Endothelial cell of umbilical vein (primary cell): ENCODE measurements around the gene ARHGAP10. TPM values are rescaled to one million over a fixed set of nuclear protein-coding genes. Genes with fewer than 3 reads are reported as not detected.

Experiments
- BruUV-seq: library from RNA; stranded (reverse); fragments of 400-500 nt; replicated peaks from 2 replicates; lab custom pipeline; 2021; lab: Mats Ljungman, UMichigan
- CTCF ChIA-PET: fragments of 300-600, 350-600 bp; sonication (Branson Sonifier 250); formaldehyde crosslinking; loops from one replicate; lab custom pipeline; 2021; ENCODE audit warnings: antibody characterized with exemption, inconsistent platforms; lab: Charles Lee
- POLR2A ChIA-PET: fragments of 300-600, 350-600 bp; sonication (Branson Sonifier 250); formaldehyde crosslinking; loops from one replicate; lab custom pipeline; 2021; ENCODE audit warnings: antibody characterized with exemption, inconsistent platforms; lab: Charles Lee
- DNase-seq: peaks from one replicate; pipeline ENCODE4 v3.0.0-alpha.2; 2011; ENCODE audit warnings: low read depth, low spot score
- FAIRE-seq: peaks from 2 replicates; lab custom pipeline; 2011; peaks lifted over from hg19 to GRCh38; lab: Jason Lieb, UNC
- H2AFZ ChIP-seq: 2 replicates; pipeline ENCODE4 v1.6.0; 2012; ENCODE audit warnings: low read depth, low read length, control low read depth, inconsistent platforms
- H3K27ac ChIP-seq: 2 replicates; pipeline ENCODE4 v1.5.1; 2011; ENCODE audit warnings: low read depth, mild to moderate bottlenecking, control low read depth, low read length, moderate library complexity; ENCODE audit not compliant: insufficient read depth
- H3K27me3 ChIP-seq, 2 experiments: 2 replicates each; pipeline versions ENCODE4 v1.6.0 to v1.6.1; 2011; ENCODE audit warnings: low read length in 2 of 2, mixed read lengths in 1 of 2; ENCODE audit not compliant: control insufficient read depth in 2 of 2, insufficient read depth in 2 of 2
- H3K36me3 ChIP-seq, 2 experiments: 2 replicates in 1 of 2; 3 replicates in 1 of 2; pipeline ENCODE4 v1.5.1; 2011; ENCODE audit warnings: low read length in 2 of 2, mild to moderate bottlenecking in 1 of 2, moderate library complexity in 1 of 2; ENCODE audit not compliant: control insufficient read depth in 2 of 2, insufficient read depth in 2 of 2; ENCODE audit errors: extremely low read depth in 1 of 2
- H3K4me1 ChIP-seq: 3 replicates; pipeline ENCODE4 v1.5.1; 2011; ENCODE audit warnings: mild to moderate bottlenecking, low read length; ENCODE audit not compliant: control insufficient read depth, insufficient read depth; ENCODE audit errors: extremely low read depth
- H3K4me2 ChIP-seq: 2 replicates; pipeline ENCODE4 v1.6.1; 2011; ENCODE audit warnings: low read length, control low read depth, mixed read lengths; ENCODE audit not compliant: insufficient read depth
- H3K4me3 ChIP-seq, 3 experiments: fragments of 200-600 bp in 1 of 3; sonication (generic), shearing (Covaris generic) in 1 of 3; replicated peaks in 1 of 3; 2 replicates each; pipeline ENCODE4 v1.5.1; 2011 to 2016; ENCODE audit warnings: control low read depth in 3 of 3, low read length in 3 of 3, mild to moderate bottlenecking in 2 of 3, inconsistent platforms in 1 of 3, low read depth in 1 of 3, moderate library complexity in 1 of 3; ENCODE audit not compliant: insufficient read depth in 1 of 3
- H3K79me2 ChIP-seq: 2 replicates; pipeline ENCODE4 v1.6.0; 2012; ENCODE audit warnings: low read length, inconsistent platforms; ENCODE audit not compliant: control insufficient read depth, insufficient read depth
- H3K9ac ChIP-seq: replicated peaks from 2 replicates; pipeline ENCODE3; 2011; ENCODE audit warnings: low read length, control low read depth; ENCODE audit not compliant: insufficient read depth; ENCODE audit errors: extremely low read depth
- H3K9me1 ChIP-seq: replicated peaks from 3 replicates; pipeline ENCODE4 v1.6.0; 2011; ENCODE audit warnings: mild to moderate bottlenecking, low read length; ENCODE audit not compliant: control insufficient read depth, insufficient read depth; ENCODE audit errors: extremely low read depth
- H3K9me3 ChIP-seq: replicated peaks from 2 replicates; pipeline ENCODE4 v1.5.1; 2012; ENCODE audit warnings: low read length, inconsistent platforms; ENCODE audit not compliant: control insufficient read depth, insufficient read depth
- H4K20me1 ChIP-seq: replicated peaks from 2 replicates; pipeline ENCODE3; 2011; ENCODE audit warnings: mild to moderate bottlenecking, low read length; ENCODE audit not compliant: control insufficient read depth, insufficient read depth; ENCODE audit errors: extremely low read depth
- EZH2 ChIP-seq: IDR thresholded peaks from 2 replicates; pipeline ENCODE4 v1.6.1; 2012; ENCODE audit warnings: borderline replicate concordance, low read depth, mild to moderate bottlenecking, moderate library complexity, low read length, inconsistent platforms; ENCODE audit not compliant: severe bottlenecking
- FOS ChIP-seq: IDR thresholded peaks from 2 replicates; pipeline ENCODE4 v1.6.1; 2011; ENCODE audit warnings: mild to moderate bottlenecking, low read length, moderate library complexity, borderline replicate concordance; ENCODE audit not compliant: insufficient read depth
- GATA2 ChIP-seq: IDR thresholded peaks from 2 replicates; pipeline ENCODE4 v1.7.0; 2011; ENCODE audit warnings: low read depth, mild to moderate bottlenecking, moderate library complexity, mixed read lengths, low read length; ENCODE audit not compliant: insufficient read length, insufficient read depth
- JUN ChIP-seq: IDR thresholded peaks from 2 replicates; pipeline ENCODE4 v1.6.1; 2011; ENCODE audit warnings: borderline replicate concordance, low read depth; ENCODE audit not compliant: insufficient read length, insufficient read depth
- MAX ChIP-seq: IDR thresholded peaks from 2 replicates; pipeline ENCODE4 v1.6.1; 2011; ENCODE audit not compliant: insufficient read depth, insufficient read length
- MYC ChIP-seq: IDR thresholded peaks from one replicate; pipeline ENCODE4 v1.6.1; 2011; ENCODE audit warnings: mild to moderate bottlenecking, low read depth, low read length
- POLR2A ChIP-seq: IDR thresholded peaks from 2 replicates; pipeline ENCODE4 v1.6.1; 2012; ENCODE audit warnings: low read depth, mild to moderate bottlenecking, control low read depth, low read length
- POLR2AphosphoS5 ChIP-seq: IDR thresholded peaks from 2 replicates; pipeline ENCODE4 v1.6.1; 2012; ENCODE audit warnings: low read depth, mild to moderate bottlenecking, control low read depth, low read length, moderate library complexity; ENCODE audit not compliant: insufficient read depth
- dilution Hi-C: fragments of 300-500 bp; cut with MboI; formaldehyde crosslinking; loops from one replicate; pipeline ENCODE4 v1.15.0; 2019; ENCODE audit warnings: low sequenced_read_pairs; ENCODE audit not compliant: extremely low pct_ligation_motif_present
- intact Hi-C: fragments of 100-400 bp; cut with micrococcal nuclease; formaldehyde crosslinking; loops from one replicate; pipeline ENCODE4 v1.10.0; 2022
- polyA plus RNA-seq, 4 experiments: library from polyadenylated mRNA; depleted of rRNA in 3 of 4; stranded (reverse) in 3 of 4; unstranded in 1 of 4; fragments of >200 nt; gene quantifications; 2 replicates each; pipeline versions ENCODE4 v1.2.1 to v1.2.3, GENCODE V29; 2011 to 2012; ENCODE audit warnings: missing spikeins in 1 of 4
- total RNA-seq: library from RNA; stranded (reverse); gene quantifications from 2 replicates; pipeline ENCODE4 v1.2.3, GENCODE V29; 2021
- TF ChIP-seq, protein P1 (sequence below), 2 donors: IDR thresholded peaks; 1 replicate in 1 of 2; 2 replicates in 1 of 2; pipeline ENCODE4 v1.5.1; 2011; ENCODE audit warnings: low read length in 2 of 2, mild to moderate bottlenecking in 2 of 2, moderate library complexity in 2 of 2, control low read depth in 1 of 2, inconsistent platforms in 1 of 2, low read depth in 1 of 2; ENCODE audit not compliant: insufficient read depth in 1 of 2; ENCODE audit errors: extremely low read depth in 1 of 2

ARHGAP10 gene
- total and polyA plus RNA-seq, 2 donors (not counting 3 experiments of a cell fraction or from before 2014, with no cell fraction given) = 20.4 to 36.7 TPM

GRCh38 chr4:147916351-147916750 lies 184.5 kb downstream of the ARHGAP10 start:
- H3K79me2 ChIP-seq = no peaks in the 10 kb centered on the region
- CTCF ChIA-PET = interaction anchor here (0.6 to 2.0 kb wide), 9 partner anchors 9 to 460 kb away, joined by 3 to 10 read pairs (median 4); no protein-coding TSS in a partner anchor
- H3K9ac ChIP-seq = no peak overlapping the region
- dilution Hi-C loops (no loop called here), intact Hi-C loops (no loop called here)
- no peaks in the 10 kb centered on the region for H3K36me3 ChIP-seq
- POLR2A ChIA-PET = no interaction called here
- peak; percentile 86 for DNase-seq
- no peaks in the 10 kb centered on the region for H3K27me3 ChIP-seq
- no TSS peak for BruUV-seq
- H3K27ac ChIP-seq = peak overlapping the region; percentile 17
- no peaks in the 10 kb centered on the region for H4K20me1 ChIP-seq
- peaks cover 15% of the 10 kb centered on the region for H3K4me1 ChIP-seq
- no peak overlapping the region for H3K4me3 ChIP-seq
- no peaks in the 10 kb centered on the region for H3K9me1 ChIP-seq
- H2AFZ ChIP-seq = no peak overlapping the region
- H3K9me3 ChIP-seq = no peaks in the 10 kb centered on the region
- peak overlapping the region; percentile 38 for H3K4me2 ChIP-seq
- peak; percentile 73 for FAIRE-seq
- TF ChIP-seq POLR2A (no peak), GATA2 (no peak), FOS (no peak), JUN (no peak), EZH2 (no peak), MYC (no peak), MAX (no peak), POLR2AphosphoS5 (no peak)
- TF ChIP-seq, protein P1, sequence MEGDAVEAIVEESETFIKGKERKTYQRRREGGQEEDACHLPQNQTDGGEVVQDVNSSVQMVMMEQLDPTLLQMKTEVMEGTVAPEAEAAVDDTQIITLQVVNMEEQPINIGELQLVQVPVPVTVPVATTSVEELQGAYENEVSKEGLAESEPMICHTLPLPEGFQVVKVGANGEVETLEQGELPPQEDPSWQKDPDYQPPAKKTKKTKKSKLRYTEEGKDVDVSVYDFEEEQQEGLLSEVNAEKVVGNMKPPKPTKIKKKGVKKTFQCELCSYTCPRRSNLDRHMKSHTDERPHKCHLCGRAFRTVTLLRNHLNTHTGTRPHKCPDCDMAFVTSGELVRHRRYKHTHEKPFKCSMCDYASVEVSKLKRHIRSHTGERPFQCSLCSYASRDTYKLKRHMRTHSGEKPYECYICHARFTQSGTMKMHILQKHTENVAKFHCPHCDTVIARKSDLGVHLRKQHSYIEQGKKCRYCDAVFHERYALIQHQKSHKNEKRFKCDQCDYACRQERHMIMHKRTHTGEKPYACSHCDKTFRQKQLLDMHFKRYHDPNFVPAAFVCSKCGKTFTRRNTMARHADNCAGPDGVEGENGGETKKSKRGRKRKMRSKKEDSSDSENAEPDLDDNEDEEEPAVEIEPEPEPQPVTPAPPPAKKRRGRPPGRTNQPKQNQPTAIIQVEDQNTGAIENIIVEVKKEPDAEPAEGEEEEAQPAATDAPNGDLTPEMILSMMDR (IDR thresholded peaks at IDR 0.05; ENCODE audit: extremely low read depth in 1 of 2, insufficient read depth in 1 of 2, low read depth in 1 of 2, low read length in 2 of 2) = no peak
